Astrocyte (in vitro differentiated cells and primary cell): ENCODE results near the gene PSG11. TPM values are rescaled to one million over a fixed set of nuclear protein-coding genes. Genes with fewer than 3 reads are reported as not detected.
"Not testable (repeated sequence)": the region's sequence is repeated elsewhere in the genome, so short reads cannot be mapped to it uniquely, and the experiment has no call there.

Experiments used
- DNase-seq: peaks from one replicate; pipeline ENCODE4 v3.0.0-alpha.2; 2010; ENCODE audit warnings: low read depth
- FAIRE-seq: peaks from 2 replicates; lab custom pipeline; 2011; peaks lifted over from hg19 to GRCh38; lab: Jason Lieb, UNC
- H2AFZ ChIP-seq: 2 replicates; pipeline ENCODE4 v1.6.0; 2012; ENCODE audit warnings: low read depth, low read length, inconsistent platforms
- H3K27ac ChIP-seq: 2 replicates; pipeline ENCODE4 v1.5.1; 2011; ENCODE audit warnings: low read depth, low read length, inconsistent platforms
- H3K27me3 ChIP-seq: 2 replicates; pipeline ENCODE4 v1.6.0; 2011; ENCODE audit warnings: low read length, inconsistent platforms; ENCODE audit not compliant: insufficient read depth
- H3K36me3 ChIP-seq: 2 replicates; pipeline ENCODE4 v1.5.1; 2011; ENCODE audit warnings: low read length, inconsistent platforms; ENCODE audit not compliant: insufficient read depth
- H3K4me1 ChIP-seq: 2 replicates; pipeline ENCODE4 v1.5.1; 2011; ENCODE audit warnings: low read length, inconsistent platforms; ENCODE audit not compliant: insufficient read depth
- H3K4me2 ChIP-seq: 2 replicates; pipeline ENCODE4 v1.6.0; 2012; ENCODE audit warnings: low read length, inconsistent platforms
- H3K4me3 ChIP-seq: 2 replicates; pipeline ENCODE4 v1.5.1; 2011; ENCODE audit warnings: low read depth, mild to moderate bottlenecking, low read length, inconsistent platforms; ENCODE audit not compliant: insufficient read depth
- H3K79me2 ChIP-seq: 2 replicates; pipeline ENCODE4 v1.6.0; 2012; ENCODE audit warnings: mild to moderate bottlenecking, low read length, inconsistent platforms; ENCODE audit not compliant: insufficient read depth
- H3K9ac ChIP-seq: 2 replicates; pipeline ENCODE4 v1.6.0; 2012; ENCODE audit warnings: mild to moderate bottlenecking, low read length, inconsistent platforms
- H3K9me3 ChIP-seq: 2 replicates; pipeline ENCODE4 v1.5.1; 2012; ENCODE audit warnings: low read depth, mild to moderate bottlenecking, low read length, inconsistent platforms; ENCODE audit not compliant: insufficient read depth
- H4K20me1 ChIP-seq: 2 replicates; pipeline ENCODE4 v1.6.0; 2012; ENCODE audit warnings: low read length, inconsistent platforms; ENCODE audit not compliant: insufficient read depth
- H3K27ac Mint-ChIP-seq: one replicate; pipeline ENCODE4 v1.8.0; 2021; ENCODE audit warnings: mild to moderate bottlenecking, mixed read lengths; ENCODE audit not compliant: unreplicated experiment
- H3K27me3 Mint-ChIP-seq: one replicate; pipeline ENCODE4 v1.8.0; 2021; ENCODE audit warnings: low read depth, mixed read lengths; ENCODE audit not compliant: unreplicated experiment
- H3K36me3 Mint-ChIP-seq: one replicate; pipeline ENCODE4 v1.8.0; 2021; ENCODE audit warnings: low read depth, mixed read lengths; ENCODE audit not compliant: unreplicated experiment
- H3K4me1 Mint-ChIP-seq: one replicate; pipeline ENCODE4 v1.8.0; 2021; ENCODE audit warnings: low read depth, mixed read lengths; ENCODE audit not compliant: unreplicated experiment
- H3K4me3 Mint-ChIP-seq: one replicate; pipeline ENCODE4 v1.8.0; 2021; ENCODE audit warnings: mild to moderate bottlenecking, moderate library complexity, mixed read lengths; ENCODE audit not compliant: unreplicated experiment
- H3K9me3 Mint-ChIP-seq: one replicate; pipeline ENCODE4 v1.8.0; 2021; ENCODE audit warnings: mild to moderate bottlenecking, mixed read lengths; ENCODE audit not compliant: unreplicated experiment
- total RNA-seq: library from RNA; stranded (reverse); gene quantifications from 2 replicates; pipeline ENCODE4 v1.2.1, GENCODE V29; 2021
- TF ChIP-seq, protein P1 (sequence below): IDR thresholded peaks from 2 replicates; pipeline ENCODE4 v1.5.1; 2011; ENCODE audit warnings: low read depth, mild to moderate bottlenecking, inconsistent platforms, low read length, moderate library complexity; ENCODE audit not compliant: insufficient read depth

Gene PSG11
- total RNA-seq, 1 donor from 2014 or later: 0.43 TPM

DNA sequence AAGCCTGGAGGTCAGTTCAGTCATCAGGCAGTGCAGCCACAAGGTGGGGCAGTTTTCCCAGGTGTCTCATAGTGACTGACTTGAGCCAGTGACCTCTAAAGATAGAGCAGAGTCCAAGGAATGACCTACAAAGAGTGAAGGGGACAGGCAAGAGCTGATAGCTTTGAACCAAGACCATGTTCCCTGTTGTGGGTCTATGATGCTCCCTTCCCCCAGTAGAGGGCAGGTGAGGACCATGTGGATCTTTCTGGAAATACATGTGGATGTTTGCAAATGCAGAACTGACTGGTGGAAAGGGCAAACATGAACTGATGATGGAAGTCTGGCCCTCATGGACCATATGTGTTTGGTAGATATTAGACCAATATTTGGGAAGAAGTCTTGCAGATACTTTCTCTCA is 6.7 kb downstream of the PSG11 start:
- not testable (repeated sequence) for H3K4me1 ChIP-seq, H3K27me3 Mint-ChIP-seq, H3K36me3 Mint-ChIP-seq, FAIRE-seq, H3K27me3 ChIP-seq, H3K4me3 Mint-ChIP-seq, H3K79me2 ChIP-seq, H3K9me3 ChIP-seq, H4K20me1 ChIP-seq, DNase-seq, H3K4me3 ChIP-seq, H3K27ac ChIP-seq, H3K27ac Mint-ChIP-seq, H3K4me1 Mint-ChIP-seq, H2AFZ ChIP-seq, H3K9ac ChIP-seq, H3K4me2 ChIP-seq, H3K36me3 ChIP-seq
- peaks cover 21% of the 10 kb centered on the region for H3K9me3 Mint-ChIP-seq
- TF ChIP-seq, protein P1, sequence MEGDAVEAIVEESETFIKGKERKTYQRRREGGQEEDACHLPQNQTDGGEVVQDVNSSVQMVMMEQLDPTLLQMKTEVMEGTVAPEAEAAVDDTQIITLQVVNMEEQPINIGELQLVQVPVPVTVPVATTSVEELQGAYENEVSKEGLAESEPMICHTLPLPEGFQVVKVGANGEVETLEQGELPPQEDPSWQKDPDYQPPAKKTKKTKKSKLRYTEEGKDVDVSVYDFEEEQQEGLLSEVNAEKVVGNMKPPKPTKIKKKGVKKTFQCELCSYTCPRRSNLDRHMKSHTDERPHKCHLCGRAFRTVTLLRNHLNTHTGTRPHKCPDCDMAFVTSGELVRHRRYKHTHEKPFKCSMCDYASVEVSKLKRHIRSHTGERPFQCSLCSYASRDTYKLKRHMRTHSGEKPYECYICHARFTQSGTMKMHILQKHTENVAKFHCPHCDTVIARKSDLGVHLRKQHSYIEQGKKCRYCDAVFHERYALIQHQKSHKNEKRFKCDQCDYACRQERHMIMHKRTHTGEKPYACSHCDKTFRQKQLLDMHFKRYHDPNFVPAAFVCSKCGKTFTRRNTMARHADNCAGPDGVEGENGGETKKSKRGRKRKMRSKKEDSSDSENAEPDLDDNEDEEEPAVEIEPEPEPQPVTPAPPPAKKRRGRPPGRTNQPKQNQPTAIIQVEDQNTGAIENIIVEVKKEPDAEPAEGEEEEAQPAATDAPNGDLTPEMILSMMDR: peak; percentile 6

DNA sequence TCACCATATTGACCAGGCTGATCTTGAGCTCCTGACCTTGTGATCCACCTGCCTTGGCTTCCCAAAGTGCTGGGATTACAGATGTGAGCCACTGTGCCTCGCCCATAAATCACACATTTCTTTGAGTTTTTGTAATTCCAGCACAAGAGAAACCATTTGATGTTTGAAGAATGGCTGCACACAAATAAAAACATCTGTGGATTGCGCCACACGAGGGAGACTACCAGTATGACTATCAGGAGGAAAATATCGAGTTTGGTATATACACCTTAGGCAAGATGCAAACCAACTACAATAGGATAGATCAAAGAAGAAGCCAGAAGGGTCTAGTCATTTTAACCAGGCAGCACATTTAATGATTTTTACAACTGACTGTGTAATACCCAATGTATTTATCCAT is 20.4 kb downstream of the PSG11 start:
- not testable (repeated sequence) for H3K4me3 Mint-ChIP-seq, H3K9me3 ChIP-seq, H3K9ac ChIP-seq, DNase-seq, H3K27me3 Mint-ChIP-seq, H4K20me1 ChIP-seq, H3K27me3 ChIP-seq, H3K4me3 ChIP-seq, H3K27ac Mint-ChIP-seq, FAIRE-seq, H3K36me3 Mint-ChIP-seq, H2AFZ ChIP-seq, H3K79me2 ChIP-seq, H3K4me2 ChIP-seq, H3K27ac ChIP-seq, H3K4me1 ChIP-seq, H3K36me3 ChIP-seq, H3K4me1 Mint-ChIP-seq
- peaks cover 18% of the 10 kb centered on the region for H3K9me3 Mint-ChIP-seq

DNA sequence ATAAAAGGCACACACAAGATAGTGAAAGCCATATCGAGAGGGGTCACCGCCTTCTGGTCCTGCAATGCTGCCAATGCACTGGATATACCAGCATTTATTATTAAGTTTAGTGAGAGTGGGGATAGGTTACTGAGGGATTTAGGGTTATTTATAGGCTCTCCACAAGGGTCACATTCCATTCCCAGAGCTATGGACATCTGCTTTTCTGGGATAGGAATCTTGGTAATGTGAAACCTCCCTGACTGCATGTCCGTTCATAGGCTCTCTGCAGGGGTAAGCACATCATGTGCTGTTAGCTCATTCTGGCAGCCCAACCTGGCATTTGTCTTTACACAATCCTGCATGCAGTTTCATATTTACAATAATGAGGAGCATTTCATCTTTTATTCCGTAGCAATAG is 21.4 kb downstream of the PSG11 start:
- not testable (repeated sequence) for H2AFZ ChIP-seq, H3K9me3 ChIP-seq, H3K9ac ChIP-seq, H3K27ac ChIP-seq, DNase-seq, H3K27me3 Mint-ChIP-seq, H3K4me1 ChIP-seq, H3K4me3 Mint-ChIP-seq, H3K36me3 Mint-ChIP-seq, H3K27ac Mint-ChIP-seq, H3K4me3 ChIP-seq, FAIRE-seq, H3K27me3 ChIP-seq, H3K36me3 ChIP-seq, H4K20me1 ChIP-seq, H3K79me2 ChIP-seq, H3K4me1 Mint-ChIP-seq, H3K4me2 ChIP-seq
- peaks cover 18% of the 10 kb centered on the region for H3K9me3 Mint-ChIP-seq

DNA sequence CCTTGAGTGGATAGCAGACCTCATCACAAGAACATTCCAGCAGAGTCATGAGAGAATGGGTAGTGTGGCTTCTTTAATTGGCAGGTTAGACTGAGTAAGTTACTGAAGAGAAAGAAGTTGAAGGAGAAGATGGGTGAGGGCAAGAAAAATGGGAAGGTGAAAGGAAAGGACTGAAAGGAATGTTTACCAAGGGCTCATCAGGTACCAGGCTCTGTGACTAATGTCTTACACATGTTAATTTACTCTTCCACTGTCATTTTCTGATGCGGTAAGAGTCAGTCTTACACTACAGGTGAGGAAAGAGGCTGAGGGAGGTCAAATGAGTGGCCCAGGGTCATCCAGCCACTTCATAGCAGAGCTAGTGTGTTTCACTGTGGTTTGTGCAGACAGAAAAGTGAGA is 22.6 kb downstream of the PSG11 start:
- FAIRE-seq, H3K27me3 Mint-ChIP-seq, H3K4me2 ChIP-seq, H3K4me1 Mint-ChIP-seq, H3K79me2 ChIP-seq, H3K4me3 ChIP-seq, H2AFZ ChIP-seq, H3K36me3 Mint-ChIP-seq, H3K36me3 ChIP-seq, H3K27ac Mint-ChIP-seq, DNase-seq, H4K20me1 ChIP-seq, H3K9me3 ChIP-seq, H3K4me3 Mint-ChIP-seq, H3K27me3 ChIP-seq, H3K4me1 ChIP-seq, H3K27ac ChIP-seq, H3K9ac ChIP-seq: not testable (repeated sequence)
- peaks cover 16% of the 10 kb centered on the region for H3K9me3 Mint-ChIP-seq

DNA sequence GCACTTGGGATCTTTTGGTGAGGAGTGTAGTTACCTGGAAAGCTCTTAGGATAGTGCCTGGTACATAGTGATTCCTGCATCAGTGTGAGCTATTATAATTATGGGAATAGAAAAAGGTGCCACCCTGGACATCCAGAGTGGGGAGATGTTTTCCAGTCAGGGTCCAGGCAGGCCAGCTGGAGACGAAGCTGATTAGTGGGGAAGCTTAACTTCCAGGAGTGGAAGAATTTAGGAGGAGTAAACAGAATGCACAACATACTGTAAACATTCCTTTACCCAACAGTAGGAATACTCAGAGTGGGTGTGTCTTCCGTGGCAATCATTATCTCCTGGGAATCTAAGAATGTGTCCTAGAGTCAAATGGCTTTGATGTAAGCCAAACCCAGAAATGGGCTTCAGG is 23.3 kb downstream of the PSG11 start:
- not testable (repeated sequence) for H3K4me1 Mint-ChIP-seq, H2AFZ ChIP-seq, H3K4me2 ChIP-seq, H3K27me3 ChIP-seq, H3K36me3 ChIP-seq, H3K27ac ChIP-seq, H3K4me1 ChIP-seq, H3K27me3 Mint-ChIP-seq, FAIRE-seq, H3K4me3 Mint-ChIP-seq, H3K36me3 Mint-ChIP-seq, H3K4me3 ChIP-seq, H3K79me2 ChIP-seq, H3K9ac ChIP-seq, H3K9me3 ChIP-seq, DNase-seq, H4K20me1 ChIP-seq, H3K27ac Mint-ChIP-seq
- peaks cover 16% of the 10 kb centered on the region for H3K9me3 Mint-ChIP-seq

DNA sequence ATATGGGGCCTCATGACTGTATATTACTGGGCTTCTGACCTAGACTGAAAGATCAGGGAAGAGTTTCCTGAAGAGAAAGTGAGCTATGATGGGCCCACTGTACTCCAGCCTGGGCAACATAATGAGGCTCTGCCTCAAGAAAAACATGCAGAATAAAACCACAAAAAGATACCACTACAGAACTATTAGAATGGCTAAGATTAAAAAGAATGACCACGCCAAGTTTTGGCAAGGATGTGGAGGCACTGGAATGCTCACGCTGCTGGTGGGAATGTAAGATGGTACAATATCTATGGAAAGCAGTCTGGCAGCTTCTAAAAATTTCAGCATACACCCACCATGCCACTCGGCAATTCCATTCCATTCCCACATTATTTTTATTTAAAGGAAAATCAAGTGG is 30.1 kb downstream of the PSG11 start:
- FAIRE-seq, H3K4me3 ChIP-seq, H3K4me1 Mint-ChIP-seq, H3K4me1 ChIP-seq, H2AFZ ChIP-seq, H3K36me3 ChIP-seq, H3K9ac ChIP-seq, H3K27ac Mint-ChIP-seq, H3K36me3 Mint-ChIP-seq, H3K27me3 Mint-ChIP-seq, H3K4me2 ChIP-seq, DNase-seq, H3K4me3 Mint-ChIP-seq, H3K27me3 ChIP-seq, H3K9me3 ChIP-seq, H3K79me2 ChIP-seq, H4K20me1 ChIP-seq, H3K27ac ChIP-seq: not testable (repeated sequence)
- peaks cover 14% of the 10 kb centered on the region for H3K9me3 Mint-ChIP-seq
